ENCODE measurements around the gene HTR3A.

Gene HTR3A

DNA sequence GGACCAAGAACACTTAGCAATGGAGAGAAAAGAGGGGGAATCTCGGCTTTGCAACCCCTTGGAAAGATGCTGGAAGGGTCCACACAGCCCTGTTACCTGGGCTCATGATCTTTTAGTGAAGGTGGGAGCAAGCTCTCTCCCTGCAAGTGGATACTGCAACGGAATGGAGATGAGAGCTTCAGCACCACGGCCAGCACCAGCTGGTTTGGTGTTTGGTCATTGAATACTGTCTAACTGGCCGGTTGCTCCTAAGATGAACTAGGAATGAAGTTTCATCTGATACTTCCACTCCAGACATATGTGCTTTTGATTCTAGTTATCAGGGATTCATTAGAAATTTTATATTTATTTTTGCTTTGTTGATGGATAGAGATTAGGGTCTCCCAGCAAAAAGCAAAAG, 16.3 kb downstream of the HTR3A start:
- Histone ChIP-seq H3K36me3 (ENCODE audit: control insufficient read depth, insufficient read depth, low read length) (no peaks in the 10 kb centered on the region), H3K9me3 (ENCODE audit: control insufficient read depth, low read length) (no peaks in the 10 kb centered on the region), H3K27me3 (replicated peaks; ENCODE audit: control insufficient read depth, insufficient read depth, low read length, poor library complexity, severe bottlenecking) (no peaks in the 10 kb centered on the region), H3K4me1 (ENCODE audit: control insufficient read depth, insufficient read depth, low read length, poor library complexity, severe bottlenecking) (no peaks in the 10 kb centered on the region), H3K27ac (ENCODE audit: insufficient read depth, low read length, poor library complexity, severe bottlenecking) (no peak overlapping the region), H3K4me3 (ENCODE audit: insufficient read depth, low read depth, low read length, poor library complexity, severe bottlenecking) (no peak overlapping the region)
- DNase-seq: no peak

GRCh38 chr11:113991718-113992458, 17.0 kb downstream of the HTR3A start:
- Histone ChIP-seq H3K4me1 (ENCODE audit: control insufficient read depth, insufficient read depth, low read length, poor library complexity, severe bottlenecking) (no peaks in the 10 kb centered on the region), H3K27ac (ENCODE audit: insufficient read depth, low read length, poor library complexity, severe bottlenecking) (no peak overlapping the region), H3K36me3 (ENCODE audit: control insufficient read depth, insufficient read depth, low read length) (no peaks in the 10 kb centered on the region), H3K27me3 (replicated peaks; ENCODE audit: control insufficient read depth, insufficient read depth, low read length, poor library complexity, severe bottlenecking) (no peaks in the 10 kb centered on the region), H3K4me3 (ENCODE audit: insufficient read depth, low read depth, low read length, poor library complexity, severe bottlenecking) (no peak overlapping the region), H3K9me3 (ENCODE audit: control insufficient read depth, low read length) (no peaks in the 10 kb centered on the region)
- no peak for DNase-seq

- Histone ChIP-seq H3K36me3 (ENCODE audit: control insufficient read depth, insufficient read depth, low read length) (no peaks in the 10 kb centered on the region), H3K27me3 (replicated peaks; ENCODE audit: control insufficient read depth, insufficient read depth, low read length, poor library complexity, severe bottlenecking) (no peaks in the 10 kb centered on the region), H3K4me1 (ENCODE audit: control insufficient read depth, insufficient read depth, low read length, poor library complexity, severe bottlenecking) (no peaks in the 10 kb centered on the region), H3K4me3 (ENCODE audit: insufficient read depth, low read depth, low read length, poor library complexity, severe bottlenecking) (no peak overlapping the region), H3K9me3 (ENCODE audit: control insufficient read depth, low read length) (no peaks in the 10 kb centered on the region), H3K27ac (ENCODE audit: insufficient read depth, low read length, poor library complexity, severe bottlenecking) (no peak overlapping the region)
- DNase-seq: no peak
Observed at GRCh38 chr11:113992459-113993110, 17.7 kb downstream of the HTR3A start.

DNA sequence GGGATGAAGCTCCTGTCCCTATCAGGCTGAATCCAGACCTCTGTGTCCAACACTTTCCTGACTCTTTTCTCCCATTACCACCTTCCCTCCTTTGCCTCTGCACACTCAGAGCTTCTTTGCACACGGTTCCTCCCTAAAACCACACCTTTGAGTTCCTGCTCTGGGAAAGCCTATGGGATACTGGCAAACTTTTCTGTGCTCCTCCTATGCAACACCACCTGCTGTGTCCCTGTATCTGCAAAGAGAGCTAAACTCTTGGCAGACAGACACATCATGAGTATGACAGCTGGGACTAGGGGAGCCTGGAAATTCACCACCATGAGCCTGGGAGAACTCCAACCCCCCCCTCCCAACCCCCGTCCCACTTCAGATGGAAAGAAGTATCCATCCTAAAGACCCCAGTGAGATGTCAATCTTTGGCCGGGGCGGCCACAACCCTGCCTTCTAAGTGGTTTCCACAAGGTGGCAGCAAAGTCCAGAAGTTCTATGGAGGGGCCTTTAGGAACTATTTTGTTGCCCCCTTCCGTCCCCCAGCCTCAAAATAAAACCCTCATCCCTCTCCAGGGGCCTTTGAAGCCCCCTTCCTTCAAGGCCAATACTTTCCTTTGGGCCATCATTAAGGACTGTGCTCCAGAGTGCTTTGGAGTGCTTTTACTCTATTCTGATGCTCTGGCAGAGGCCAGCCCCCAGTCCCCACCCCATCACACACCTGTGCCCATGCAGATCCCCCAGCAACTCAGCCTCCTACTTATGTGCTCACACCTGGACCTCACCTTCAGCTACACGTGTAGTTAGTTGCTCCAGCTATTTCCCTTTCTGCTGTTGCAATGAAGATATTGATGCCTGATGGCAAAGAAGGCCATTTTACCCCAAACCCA, 19.4 kb downstream of the HTR3A start:
- Histone ChIP-seq H3K9me3 (ENCODE audit: control insufficient read depth, low read length) (no peaks in the 10 kb centered on the region), H3K4me1 (ENCODE audit: control insufficient read depth, insufficient read depth, low read length, poor library complexity, severe bottlenecking) (no peaks in the 10 kb centered on the region), H3K27ac (ENCODE audit: insufficient read depth, low read length, poor library complexity, severe bottlenecking) (no peak overlapping the region), H3K4me3 (ENCODE audit: insufficient read depth, low read depth, low read length, poor library complexity, severe bottlenecking) (no peak overlapping the region), H3K27me3 (replicated peaks; ENCODE audit: control insufficient read depth, insufficient read depth, low read length, poor library complexity, severe bottlenecking) (no peaks in the 10 kb centered on the region), H3K36me3 (ENCODE audit: control insufficient read depth, insufficient read depth, low read length) (no peaks in the 10 kb centered on the region)
- DNase-seq: peak; percentile 2 to 16 (median 3)

DNA sequence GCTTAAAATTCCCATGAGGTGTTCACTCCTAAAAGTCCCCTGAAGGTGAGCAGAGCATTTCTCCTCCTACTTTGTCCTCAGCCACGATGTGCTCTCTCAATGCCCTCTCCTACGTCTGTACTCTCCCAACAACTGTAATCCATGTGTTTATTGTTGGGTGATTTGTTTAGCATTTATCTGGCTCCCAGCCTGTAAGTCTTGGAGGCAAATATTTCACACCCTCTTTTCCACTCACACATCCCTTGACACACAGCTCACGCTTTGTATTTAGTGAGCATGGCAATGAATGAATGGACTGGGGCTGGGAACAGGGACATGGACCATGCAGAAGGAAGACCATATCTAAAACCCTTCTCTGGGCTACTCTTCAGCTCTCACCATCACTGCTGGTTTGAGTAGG, 22.6 kb downstream of the HTR3A start:
- Histone ChIP-seq H3K4me3 (ENCODE audit: insufficient read depth, low read depth, low read length, poor library complexity, severe bottlenecking) (no peak overlapping the region), H3K9me3 (ENCODE audit: control insufficient read depth, low read length) (no peaks in the 10 kb centered on the region), H3K4me1 (ENCODE audit: control insufficient read depth, insufficient read depth, low read length, poor library complexity, severe bottlenecking) (no peaks in the 10 kb centered on the region)

DNA sequence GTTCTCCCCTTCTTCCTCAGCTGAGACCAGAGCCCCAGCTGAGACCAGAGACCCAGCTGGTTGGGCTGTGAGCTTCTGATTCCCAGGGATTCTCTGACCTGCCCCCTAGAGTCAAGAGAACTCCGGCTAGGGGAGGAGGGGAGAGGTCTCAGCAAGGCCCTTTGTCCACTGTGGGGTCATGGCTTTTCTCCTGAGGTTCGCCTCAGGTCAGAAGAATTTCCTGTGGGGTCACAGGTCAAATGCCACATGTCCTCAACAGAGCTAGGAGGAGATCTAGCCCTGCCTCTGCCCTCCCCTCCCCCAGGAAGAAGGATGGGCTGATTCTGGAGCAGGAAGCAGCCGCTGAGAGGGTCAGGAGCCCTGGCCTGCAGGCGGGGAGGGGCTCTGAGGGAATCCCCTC, 23.7 kb downstream of the HTR3A start:
- Histone ChIP-seq H3K36me3 (ENCODE audit: control insufficient read depth, insufficient read depth, low read length) (no peaks in the 10 kb centered on the region), H3K27me3 (replicated peaks; ENCODE audit: control insufficient read depth, insufficient read depth, low read length, poor library complexity, severe bottlenecking) (no peaks in the 10 kb centered on the region), H3K9me3 (ENCODE audit: control insufficient read depth, low read length) (no peaks in the 10 kb centered on the region), H3K4me3 (ENCODE audit: insufficient read depth, low read depth, low read length, poor library complexity, severe bottlenecking) (no peak overlapping the region), H3K27ac (ENCODE audit: insufficient read depth, low read length, poor library complexity, severe bottlenecking) (no peak overlapping the region), H3K4me1 (ENCODE audit: control insufficient read depth, insufficient read depth, low read length, poor library complexity, severe bottlenecking) (no peaks in the 10 kb centered on the region)
- no peak for DNase-seq

More for the DNA sequence above, 22.6 kb downstream of the HTR3A start:
- no peak for DNase-seq
- no peaks in the 10 kb centered on the region for H3K36me3 ChIP-seq (ENCODE audit: control insufficient read depth, insufficient read depth, low read length)
- H3K27ac ChIP-seq (ENCODE audit: insufficient read depth, low read length, poor library complexity, severe bottlenecking): no peak overlapping the region
- H3K27me3 ChIP-seq (replicated peaks; ENCODE audit: control insufficient read depth, insufficient read depth, low read length, poor library complexity, severe bottlenecking): no peaks in the 10 kb centered on the region

DNA sequence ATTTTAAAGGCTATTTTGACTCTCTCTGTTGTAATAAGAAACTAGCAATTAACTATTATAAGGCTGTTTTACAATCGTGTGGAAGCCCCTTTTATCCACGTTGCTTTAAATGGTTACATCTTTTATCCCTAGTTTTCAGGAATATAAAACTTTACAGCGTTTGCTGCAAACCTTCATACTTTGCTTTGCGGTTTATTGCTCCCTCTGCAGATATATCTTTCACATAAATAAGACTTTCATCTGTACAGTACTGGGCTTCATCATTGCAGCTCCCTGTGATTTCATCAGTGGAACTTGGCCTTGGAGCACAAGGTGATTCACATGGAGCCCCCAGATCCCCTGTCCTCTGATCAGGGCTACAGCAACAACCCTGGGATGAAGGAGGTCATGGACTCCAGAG, 25.6 kb downstream of the HTR3A start:
- Histone ChIP-seq H3K9me3 (ENCODE audit: control insufficient read depth, low read length) (no peaks in the 10 kb centered on the region), H3K4me3 (ENCODE audit: insufficient read depth, low read depth, low read length, poor library complexity, severe bottlenecking) (no peak overlapping the region), H3K27me3 (replicated peaks; ENCODE audit: control insufficient read depth, insufficient read depth, low read length, poor library complexity, severe bottlenecking) (no peaks in the 10 kb centered on the region), H3K36me3 (ENCODE audit: control insufficient read depth, insufficient read depth, low read length) (no peaks in the 10 kb centered on the region), H3K4me1 (ENCODE audit: control insufficient read depth, insufficient read depth, low read length, poor library complexity, severe bottlenecking) (no peaks in the 10 kb centered on the region), H3K27ac (ENCODE audit: insufficient read depth, low read length, poor library complexity, severe bottlenecking) (no peak overlapping the region)
- no peak for DNase-seq

- Histone ChIP-seq H3K27me3 (replicated peaks; ENCODE audit: control insufficient read depth, insufficient read depth, low read length, poor library complexity, severe bottlenecking) (no peaks in the 10 kb centered on the region), H3K27ac (ENCODE audit: insufficient read depth, low read length, poor library complexity, severe bottlenecking) (no peak overlapping the region), H3K9me3 (ENCODE audit: control insufficient read depth, low read length) (no peaks in the 10 kb centered on the region), H3K4me3 (ENCODE audit: insufficient read depth, low read depth, low read length, poor library complexity, severe bottlenecking) (no peak overlapping the region), H3K36me3 (ENCODE audit: control insufficient read depth, insufficient read depth, low read length) (no peaks in the 10 kb centered on the region), H3K4me1 (ENCODE audit: control insufficient read depth, insufficient read depth, low read length, poor library complexity, severe bottlenecking) (no peaks in the 10 kb centered on the region)
- no peak for DNase-seq
Observed at GRCh38 chr11:114001416-114001815, 26.5 kb downstream of the HTR3A start.

DNA sequence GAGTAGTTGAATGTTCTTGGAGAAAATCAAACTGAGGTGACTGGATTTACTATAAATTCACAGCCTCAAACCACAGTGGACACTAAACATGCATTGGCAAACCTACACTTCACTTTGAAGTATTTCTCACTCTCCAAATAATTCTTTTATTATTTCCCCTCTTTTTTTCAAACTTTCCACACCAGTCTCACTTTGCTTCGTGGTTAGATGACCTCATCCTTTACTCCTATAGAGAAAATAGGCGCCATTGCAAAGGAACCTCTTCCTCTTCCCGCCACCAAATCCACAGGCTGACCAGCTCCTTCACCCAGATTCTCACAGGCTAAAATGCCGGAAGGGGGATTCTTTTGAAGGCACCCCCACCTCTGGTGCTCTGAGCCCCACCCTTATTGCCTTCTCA, 33.4 kb downstream of the HTR3A start:
- DNase-seq: no peak
- no peak overlapping the region for H3K27ac ChIP-seq (ENCODE audit: insufficient read depth, low read length, poor library complexity, severe bottlenecking)
- H3K27me3 ChIP-seq (replicated peaks; ENCODE audit: control insufficient read depth, insufficient read depth, low read length, poor library complexity, severe bottlenecking): no peaks in the 10 kb centered on the region
- no peaks in the 10 kb centered on the region for H3K4me1 ChIP-seq (ENCODE audit: control insufficient read depth, insufficient read depth, low read length, poor library complexity, severe bottlenecking)
- no peaks in the 10 kb centered on the region for H3K36me3 ChIP-seq (ENCODE audit: control insufficient read depth, insufficient read depth, low read length)
- H3K4me3 ChIP-seq (ENCODE audit: insufficient read depth, low read depth, low read length, poor library complexity, severe bottlenecking): no peak overlapping the region
- H3K9me3 ChIP-seq (ENCODE audit: control insufficient read depth, low read length): no peaks in the 10 kb centered on the region

DNA sequence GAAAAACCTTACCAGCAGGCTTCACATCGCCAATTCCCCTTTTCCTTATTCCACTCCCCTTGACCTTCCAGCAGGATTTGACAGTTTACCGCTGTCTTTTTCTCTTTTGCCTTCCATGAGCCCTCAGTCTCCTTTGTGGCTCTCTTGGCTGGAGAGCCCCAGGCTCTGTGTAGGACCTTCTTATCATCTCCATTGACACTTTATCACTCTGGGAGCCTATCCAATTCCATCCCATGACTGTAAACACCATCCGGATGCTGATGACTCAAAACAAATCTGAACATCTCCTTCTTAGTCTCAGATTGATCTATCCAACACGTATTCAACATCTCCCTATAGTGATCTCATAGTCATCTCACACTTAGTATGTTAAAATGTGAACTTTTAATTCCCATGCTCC, 36.0 kb downstream of the HTR3A start:
- H3K4me1 ChIP-seq (ENCODE audit: control insufficient read depth, insufficient read depth, low read length, poor library complexity, severe bottlenecking): no peaks in the 10 kb centered on the region
- no peak overlapping the region for H3K27ac ChIP-seq (ENCODE audit: insufficient read depth, low read length, poor library complexity, severe bottlenecking)
- peaks cover 4% of the 10 kb centered on the region for H3K27me3 ChIP-seq (replicated peaks; ENCODE audit: control insufficient read depth, insufficient read depth, low read length, poor library complexity, severe bottlenecking)
- no peaks in the 10 kb centered on the region for H3K9me3 ChIP-seq (ENCODE audit: control insufficient read depth, low read length)
- H3K36me3 ChIP-seq (ENCODE audit: control insufficient read depth, insufficient read depth, low read length): no peaks in the 10 kb centered on the region
- no peak for DNase-seq
- no peak overlapping the region for H3K4me3 ChIP-seq (ENCODE audit: insufficient read depth, low read depth, low read length, poor library complexity, severe bottlenecking)

Measured in effector memory CD4-positive, alpha-beta T cell (primary cell).